Measurements from ENCODE around the gene RAPGEF1.

GRCh38 chr9:131721076-131721475 is 18.8 kb downstream of the RAPGEF1 start:
- TF ChIP-seq EZH2 (IDR thresholded peaks at IDR 0.05) (no peak), FOXP2 (optimal IDR thresholded peaks at IDR 0.05; ENCODE audit: control extremely low read depth, extremely low read length, insufficient read depth) (no peak)

All from SK-N-MC (cell line).